ENCODE data around the gene ASXL3.

The ASXL3 gene

GRCh38 chr18:33706391-33706790 is 128.4 kb downstream of the ASXL3 start:
- H2AFZ ChIP-seq (ENCODE audit: low read depth, low read length, severe bottlenecking): no peak overlapping the region
- H3K79me2 ChIP-seq (ENCODE audit: insufficient read depth, low read length): no peaks in the 10 kb centered on the region
- H3F3A ChIP-seq (ENCODE audit: insufficient read depth): no peaks in the 10 kb centered on the region
- no peak overlapping the region for H3K4me2 ChIP-seq (ENCODE audit: low read depth, low read length, poor library complexity, severe bottlenecking)
- H3K27me3 ChIP-seq (ENCODE audit: low read length): no peaks in the 10 kb centered on the region
- no peak overlapping the region for H3K9ac ChIP-seq (ENCODE audit: low read length)
- no peaks in the 10 kb centered on the region for H3K9me2 ChIP-seq (replicated peaks; ENCODE audit: insufficient read depth, low read length)
- TF ChIP-seq, protein P1, sequence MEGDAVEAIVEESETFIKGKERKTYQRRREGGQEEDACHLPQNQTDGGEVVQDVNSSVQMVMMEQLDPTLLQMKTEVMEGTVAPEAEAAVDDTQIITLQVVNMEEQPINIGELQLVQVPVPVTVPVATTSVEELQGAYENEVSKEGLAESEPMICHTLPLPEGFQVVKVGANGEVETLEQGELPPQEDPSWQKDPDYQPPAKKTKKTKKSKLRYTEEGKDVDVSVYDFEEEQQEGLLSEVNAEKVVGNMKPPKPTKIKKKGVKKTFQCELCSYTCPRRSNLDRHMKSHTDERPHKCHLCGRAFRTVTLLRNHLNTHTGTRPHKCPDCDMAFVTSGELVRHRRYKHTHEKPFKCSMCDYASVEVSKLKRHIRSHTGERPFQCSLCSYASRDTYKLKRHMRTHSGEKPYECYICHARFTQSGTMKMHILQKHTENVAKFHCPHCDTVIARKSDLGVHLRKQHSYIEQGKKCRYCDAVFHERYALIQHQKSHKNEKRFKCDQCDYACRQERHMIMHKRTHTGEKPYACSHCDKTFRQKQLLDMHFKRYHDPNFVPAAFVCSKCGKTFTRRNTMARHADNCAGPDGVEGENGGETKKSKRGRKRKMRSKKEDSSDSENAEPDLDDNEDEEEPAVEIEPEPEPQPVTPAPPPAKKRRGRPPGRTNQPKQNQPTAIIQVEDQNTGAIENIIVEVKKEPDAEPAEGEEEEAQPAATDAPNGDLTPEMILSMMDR (IDR thresholded peaks at IDR 0.05; ENCODE audit: insufficient read depth, low read length, poor library complexity, severe bottlenecking): no peak
- TF ChIP-seq EZH2phosphoT487 (conservative IDR thresholded peaks at IDR 0.05; ENCODE audit: low read length): no peak
- H3K36me3 ChIP-seq (ENCODE audit: low read length): no peaks in the 10 kb centered on the region
- no peak overlapping the region for H3K4me3 ChIP-seq (ENCODE audit: insufficient read depth, low read length, poor library complexity, severe bottlenecking)
- H3K27ac ChIP-seq (ENCODE audit: low read depth, low read length): no peak overlapping the region
- no peaks in the 10 kb centered on the region for H3K9me3 ChIP-seq (ENCODE audit: insufficient read depth, low read length)
- no peaks in the 10 kb centered on the region for H4K20me1 ChIP-seq (ENCODE audit: low read depth, low read length)

- TF ChIP-seq, protein P1 (IDR thresholded peaks at IDR 0.05; ENCODE audit: insufficient read depth, low read length, poor library complexity, severe bottlenecking): no peak
- no peak for TF ChIP-seq EZH2phosphoT487 (conservative IDR thresholded peaks at IDR 0.05; ENCODE audit: low read length)
- no peaks in the 10 kb centered on the region for H3K27me3 ChIP-seq (ENCODE audit: low read length)
- H2AFZ ChIP-seq (ENCODE audit: low read depth, low read length, severe bottlenecking): no peak overlapping the region
- no peak overlapping the region for H3K4me3 ChIP-seq (ENCODE audit: insufficient read depth, low read length, poor library complexity, severe bottlenecking)
- no peaks in the 10 kb centered on the region for H3K79me2 ChIP-seq (ENCODE audit: insufficient read depth, low read length)
- no peak overlapping the region for H3K4me2 ChIP-seq (ENCODE audit: low read depth, low read length, poor library complexity, severe bottlenecking)
- H3K9ac ChIP-seq (ENCODE audit: low read length): no peak overlapping the region
- H3K9me2 ChIP-seq (replicated peaks; ENCODE audit: insufficient read depth, low read length): no peaks in the 10 kb centered on the region
- H4K20me1 ChIP-seq (ENCODE audit: low read depth, low read length): no peaks in the 10 kb centered on the region
- no peaks in the 10 kb centered on the region for H3K36me3 ChIP-seq (ENCODE audit: low read length)
- H3K27ac ChIP-seq (ENCODE audit: low read depth, low read length): no peak overlapping the region
- H3F3A ChIP-seq (ENCODE audit: insufficient read depth): no peaks in the 10 kb centered on the region
- H3K9me3 ChIP-seq (ENCODE audit: insufficient read depth, low read length): no peaks in the 10 kb centered on the region
Observed at GRCh38 chr18:33708876-33709275, 130.9 kb downstream of the ASXL3 start.

- Histone ChIP-seq H3K4me3 (ENCODE audit: insufficient read depth, low read length, poor library complexity, severe bottlenecking) (no peak overlapping the region), H4K20me1 (ENCODE audit: low read depth, low read length) (no peaks in the 10 kb centered on the region), H3K4me2 (ENCODE audit: low read depth, low read length, poor library complexity, severe bottlenecking) (no peak overlapping the region), H3K36me3 (ENCODE audit: low read length) (no peaks in the 10 kb centered on the region), H3K27me3 (ENCODE audit: low read length) (no peaks in the 10 kb centered on the region), H3K9me2 (replicated peaks; ENCODE audit: insufficient read depth, low read length) (no peaks in the 10 kb centered on the region), H3F3A (ENCODE audit: insufficient read depth) (no peaks in the 10 kb centered on the region), H3K27ac (ENCODE audit: low read depth, low read length) (no peak overlapping the region), H3K9ac (ENCODE audit: low read length) (no peak overlapping the region), H3K79me2 (ENCODE audit: insufficient read depth, low read length) (no peaks in the 10 kb centered on the region), H2AFZ (ENCODE audit: low read depth, low read length, severe bottlenecking) (no peak overlapping the region), H3K9me3 (ENCODE audit: insufficient read depth, low read length) (no peaks in the 10 kb centered on the region)
- TF ChIP-seq, protein P1 (IDR thresholded peaks at IDR 0.05; ENCODE audit: insufficient read depth, low read length, poor library complexity, severe bottlenecking): no peak
- TF ChIP-seq EZH2phosphoT487 (conservative IDR thresholded peaks at IDR 0.05; ENCODE audit: low read length): no peak
Observed at GRCh38 chr18:33710269-33710668, 132.2 kb downstream of the ASXL3 start.
